ENCODE measurements around the gene APBA2.

- TF ChIP-seq, protein P1, sequence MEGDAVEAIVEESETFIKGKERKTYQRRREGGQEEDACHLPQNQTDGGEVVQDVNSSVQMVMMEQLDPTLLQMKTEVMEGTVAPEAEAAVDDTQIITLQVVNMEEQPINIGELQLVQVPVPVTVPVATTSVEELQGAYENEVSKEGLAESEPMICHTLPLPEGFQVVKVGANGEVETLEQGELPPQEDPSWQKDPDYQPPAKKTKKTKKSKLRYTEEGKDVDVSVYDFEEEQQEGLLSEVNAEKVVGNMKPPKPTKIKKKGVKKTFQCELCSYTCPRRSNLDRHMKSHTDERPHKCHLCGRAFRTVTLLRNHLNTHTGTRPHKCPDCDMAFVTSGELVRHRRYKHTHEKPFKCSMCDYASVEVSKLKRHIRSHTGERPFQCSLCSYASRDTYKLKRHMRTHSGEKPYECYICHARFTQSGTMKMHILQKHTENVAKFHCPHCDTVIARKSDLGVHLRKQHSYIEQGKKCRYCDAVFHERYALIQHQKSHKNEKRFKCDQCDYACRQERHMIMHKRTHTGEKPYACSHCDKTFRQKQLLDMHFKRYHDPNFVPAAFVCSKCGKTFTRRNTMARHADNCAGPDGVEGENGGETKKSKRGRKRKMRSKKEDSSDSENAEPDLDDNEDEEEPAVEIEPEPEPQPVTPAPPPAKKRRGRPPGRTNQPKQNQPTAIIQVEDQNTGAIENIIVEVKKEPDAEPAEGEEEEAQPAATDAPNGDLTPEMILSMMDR (IDR thresholded peaks at IDR 0.05): no peak
- TF ChIP-seq POLR2AphosphoS5 (IDR thresholded peaks at IDR 0.05; ENCODE audit: insufficient read depth in 1 of 2, low read depth in 1 of 2): no peak
Observed at GRCh38 chr15:29050870-29051269, 165.1 kb downstream of the APBA2 start.
